Hepatocyte (in vitro differentiated cells): ENCODE data around the gene PAK1. TPM values are rescaled to one million over a fixed set of nuclear protein-coding genes. Genes with fewer than 3 reads are reported as not detected.

Experiments
- DNase-seq: peaks from one replicate; pipeline ENCODE4 v3.0.0-alpha.2; 2016; ENCODE audit warnings: low spot score
- H2AFZ ChIP-seq: fragments of 200-600 bp; sonication (generic); 2 replicates; pipeline ENCODE4 v1.6.0; 2016; ENCODE audit warnings: antibody characterized with exemption, mild to moderate bottlenecking
- H3K27ac ChIP-seq: fragments of 200-600 bp; sonication (generic); 2 replicates; pipeline ENCODE4 v1.5.1; 2016; ENCODE audit warnings: mild to moderate bottlenecking
- H3K27me3 ChIP-seq: fragments of 200-600 bp; sonication (generic); 2 replicates; pipeline ENCODE4 v1.6.1; 2016
- H3K36me3 ChIP-seq: fragments of 200-600 bp; sonication (generic); replicated peaks from 2 replicates; pipeline ENCODE4 v1.5.1; 2016; ENCODE audit warnings: low read depth; ENCODE audit not compliant: insufficient read depth
- H3K4me1 ChIP-seq: fragments of 200-600 bp; sonication (generic); 2 replicates; pipeline ENCODE4 v1.5.1; 2016; ENCODE audit warnings: mild to moderate bottlenecking, moderate library complexity; ENCODE audit not compliant: insufficient read depth
- H3K4me2 ChIP-seq: fragments of 200-600 bp; sonication (generic); 2 replicates; pipeline ENCODE4 v1.6.0; 2016
- H3K4me3 ChIP-seq: fragments of 200-600 bp; sonication (generic); 2 replicates; pipeline ENCODE4 v1.5.1; 2016; ENCODE audit warnings: mild to moderate bottlenecking
- H3K79me2 ChIP-seq: fragments of 200-600 bp; sonication (generic); 2 replicates; pipeline ENCODE4 v1.6.0; 2017; ENCODE audit warnings: mild to moderate bottlenecking
- H3K9me2 ChIP-seq: fragments of 200-600 bp; sonication (generic); replicated peaks from 2 replicates; pipeline ENCODE4 v1.6.0; 2017; ENCODE audit warnings: mild to moderate bottlenecking; ENCODE audit not compliant: insufficient read depth
- H3K9me3 ChIP-seq: fragments of 200-600 bp; sonication (generic); 2 replicates; pipeline ENCODE4 v1.5.1; 2016; ENCODE audit warnings: low read depth, mild to moderate bottlenecking
- H4K20me1 ChIP-seq: fragments of 200-600 bp; sonication (generic); 2 replicates; pipeline ENCODE4 v1.6.0; 2016; ENCODE audit warnings: mild to moderate bottlenecking; ENCODE audit not compliant: insufficient read depth, poor library complexity, severe bottlenecking
- CTCF ChIP-seq: fragments of 200-600 bp; sonication (generic); IDR thresholded peaks from 2 replicates; pipeline ENCODE4 v1.5.1; 2016; ENCODE audit warnings: antibody characterized with exemption, mild to moderate bottlenecking; ENCODE audit not compliant: poor library complexity
- EZH2 ChIP-seq: fragments of 200-600 bp; sonication (generic); IDR thresholded peaks from 2 replicates; pipeline ENCODE4 v1.6.1; 2016; ENCODE audit warnings: antibody characterized with exemption, mild to moderate bottlenecking, borderline replicate concordance
- EZH2phosphoT487 ChIP-seq: fragments of 200-600 bp; sonication (generic); IDR thresholded peaks from one replicate; pipeline ENCODE4 v1.6.1; 2018; ENCODE audit warnings: antibody characterized with exemption, mild to moderate bottlenecking, low read depth, moderate library complexity; ENCODE audit not compliant: unreplicated experiment, severe bottlenecking
- WGBS: methylation state at CpG from one replicate; pipeline ENCODE4 v1.1.6; 2016; ENCODE audit warnings: low lambda C conversion rate; ENCODE audit errors: missing lambda C conversion rate; 5-methylcytosine and 5-hydroxymethylcytosine counted together
- polyA plus RNA-seq: library from polyadenylated mRNA; unstranded; fragments of >200 nt; fragmentation: Nextera tagmentation; extraction: Ambion mirVana; gene quantifications from 2 replicates; pipeline ENCODE4 v1.2.1, GENCODE V29; 2016
- total RNA-seq: library from RNA; depleted of rRNA; stranded (reverse); fragments of >200 nt; gene quantifications from 2 replicates; pipeline ENCODE4 v1.2.3, GENCODE V29; 2014

PAK1 gene
- total and polyA plus RNA-seq, 2 experiments from 2014 or later = 30.3 to 62.0 TPM

- H3K4me1 ChIP-seq = no peaks in the 10 kb centered on the region
- WGBS = 93% methylated on average over 3 of the region's 3 CpGs
- no peak overlapping the region for H3K4me3 ChIP-seq
- peaks cover 7% of the 10 kb centered on the region for H4K20me1 ChIP-seq
- no peak overlapping the region for H3K27ac ChIP-seq
- no peak overlapping the region for H2AFZ ChIP-seq
- no peaks in the 10 kb centered on the region for H3K9me2 ChIP-seq
- no peak overlapping the region for H3K4me2 ChIP-seq
- H3K36me3 ChIP-seq = no peaks in the 10 kb centered on the region
- no peaks in the 10 kb centered on the region for H3K27me3 ChIP-seq
- TF ChIP-seq CTCF = no peak
- TF ChIP-seq EZH2phosphoT487 = no peak
- TF ChIP-seq EZH2 = no peak
- H3K79me2 ChIP-seq = peaks cover 91% of the 10 kb centered on the region
- no peaks in the 10 kb centered on the region for H3K9me3 ChIP-seq
- DNase-seq = no peak
These were observed 31.4 kb downstream of the PAK1 start for GRCh38 chr11:77442394-77443053.

- Histone ChIP-seq H3K79me2 (peaks cover 86% of the 10 kb centered on the region), H3K9me2 (no peaks in the 10 kb centered on the region), H3K36me3 (no peaks in the 10 kb centered on the region), H3K4me3 (no peak overlapping the region), H3K27me3 (no peaks in the 10 kb centered on the region), H3K4me2 (no peak overlapping the region), H3K4me1 (no peaks in the 10 kb centered on the region), H3K27ac (no peak overlapping the region), H3K9me3 (no peaks in the 10 kb centered on the region), H4K20me1 (peaks cover 12% of the 10 kb centered on the region), H2AFZ (no peak overlapping the region)
- no peak for TF ChIP-seq EZH2phosphoT487
- no peak for TF ChIP-seq EZH2
- TF ChIP-seq CTCF = no peak
- WGBS = 100% methylated on average over 1 of the region's 1 CpG
- DNase-seq = no peak
These were observed 32.5 kb downstream of the PAK1 start for GRCh38 chr11:77441426-77441825.

- DNase-seq = no peak
- Histone ChIP-seq H3K9me3 (no peaks in the 10 kb centered on the region), H3K4me2 (no peak overlapping the region), H4K20me1 (peaks cover 12% of the 10 kb centered on the region), H3K9me2 (no peaks in the 10 kb centered on the region), H3K36me3 (no peaks in the 10 kb centered on the region), H2AFZ (no peak overlapping the region), H3K4me3 (no peak overlapping the region), H3K27ac (no peak overlapping the region), H3K4me1 (no peaks in the 10 kb centered on the region), H3K79me2 (peaks cover 81% of the 10 kb centered on the region), H3K27me3 (no peaks in the 10 kb centered on the region)
- TF ChIP-seq EZH2 (no peak), EZH2phosphoT487 (no peak), CTCF (no peak)
These were observed 33.2 kb downstream of the PAK1 start for GRCh38 chr11:77440678-77441077.
